HL-60/S4 treated with retinoic acid at 250 ng/mL for 4 days and 3 days (cell line): ENCODE results near the gene ANO4.

Source experiments
- in situ Hi-C: fragments of 300-500 bp; cut with MboI; formaldehyde crosslinking; loops from 2 replicates; pipeline ENCODE4 v1.7.0; 2022; ENCODE audit warnings: low sequenced_read_pairs

Gene ANO4

DNA sequence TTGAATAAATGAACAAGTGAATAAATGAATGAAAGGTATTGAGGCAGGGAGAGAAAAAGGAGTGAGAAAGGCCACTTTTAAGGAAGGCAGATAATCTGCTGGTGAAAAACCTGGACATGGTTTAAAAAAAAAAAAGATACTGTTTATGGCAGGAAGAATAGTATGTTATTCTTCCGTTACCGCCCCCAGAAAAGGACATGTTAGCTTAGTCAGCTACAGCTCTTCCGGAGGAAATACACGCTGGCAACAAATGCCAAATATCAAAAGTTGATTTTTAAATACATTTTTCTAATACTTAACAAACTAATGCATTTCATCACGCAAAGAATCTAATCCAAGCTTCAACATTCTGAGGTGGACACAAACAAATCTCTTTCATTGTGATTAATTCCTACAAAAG is 372.3 kb downstream of the ANO4 start:
- in situ Hi-C loops: no loop called here

DNA sequence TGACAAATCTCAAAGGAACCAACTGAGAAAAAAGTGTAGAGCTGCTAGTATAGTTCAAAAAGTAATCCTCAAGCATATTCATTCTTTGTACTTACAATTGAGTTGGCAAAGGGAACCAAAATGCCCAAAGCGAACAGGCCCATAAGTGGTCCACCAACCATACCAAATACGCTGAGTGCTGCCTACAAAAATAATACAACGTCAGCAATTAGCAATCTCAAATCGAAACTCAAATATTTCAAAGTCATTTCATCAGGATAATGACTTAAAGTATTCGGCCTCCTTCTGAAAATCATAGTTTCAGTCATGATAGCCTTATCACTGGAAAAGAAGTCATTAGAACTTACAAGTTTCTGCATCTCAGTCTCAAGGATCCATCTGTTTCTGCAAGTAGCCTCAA is 373.4 kb downstream of the ANO4 start:
- in situ Hi-C loops: no loop called here

DNA sequence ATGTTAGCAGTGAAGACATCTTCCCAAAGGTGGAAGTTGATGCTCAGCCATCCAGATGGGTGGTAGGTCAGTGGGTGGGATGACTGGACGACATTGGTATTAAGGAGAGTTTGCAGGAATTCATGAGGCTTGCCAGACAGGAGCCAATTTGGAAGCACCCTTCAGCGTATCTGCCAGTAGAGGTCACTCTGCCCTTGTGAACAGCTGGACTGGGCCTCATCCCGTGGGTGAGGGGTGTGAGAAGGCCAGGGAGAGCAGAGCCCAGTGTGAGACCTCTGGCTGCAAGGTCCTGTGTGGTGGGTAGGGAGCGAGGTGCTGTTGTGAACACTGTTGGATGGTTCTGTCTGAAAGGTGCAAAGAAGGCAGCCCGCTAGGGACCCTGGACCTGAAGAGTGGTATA is 377.7 kb downstream of the ANO4 start:
- in situ Hi-C loops: no loop called here

DNA sequence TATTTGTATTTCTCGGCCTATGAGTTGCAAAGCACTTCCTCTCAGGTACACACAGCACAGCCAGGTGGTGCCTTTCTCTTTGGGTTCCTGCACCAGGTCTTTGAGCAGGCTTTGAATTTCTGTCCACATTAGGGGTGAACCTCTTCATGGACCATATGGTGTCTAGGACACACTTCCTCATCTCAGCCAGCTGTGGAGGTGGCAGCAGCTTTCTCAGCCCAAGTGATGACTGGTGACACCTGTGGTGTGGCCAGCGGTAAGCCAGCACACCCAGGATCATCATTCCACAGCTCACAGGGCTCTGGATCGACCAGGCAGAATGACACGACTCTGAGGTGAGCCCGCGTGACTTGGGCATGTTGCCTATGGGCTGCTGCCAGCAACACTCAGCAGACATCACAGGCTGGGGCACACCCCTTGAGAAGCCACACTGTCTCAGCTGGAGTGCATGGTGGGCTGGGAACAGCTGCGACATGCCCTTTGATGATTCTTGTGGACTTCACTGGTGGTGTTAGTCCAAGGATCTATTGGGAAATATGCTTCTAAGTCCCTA is 378.7 kb downstream of the ANO4 start:
- in situ Hi-C loops: no loop called here

DNA sequence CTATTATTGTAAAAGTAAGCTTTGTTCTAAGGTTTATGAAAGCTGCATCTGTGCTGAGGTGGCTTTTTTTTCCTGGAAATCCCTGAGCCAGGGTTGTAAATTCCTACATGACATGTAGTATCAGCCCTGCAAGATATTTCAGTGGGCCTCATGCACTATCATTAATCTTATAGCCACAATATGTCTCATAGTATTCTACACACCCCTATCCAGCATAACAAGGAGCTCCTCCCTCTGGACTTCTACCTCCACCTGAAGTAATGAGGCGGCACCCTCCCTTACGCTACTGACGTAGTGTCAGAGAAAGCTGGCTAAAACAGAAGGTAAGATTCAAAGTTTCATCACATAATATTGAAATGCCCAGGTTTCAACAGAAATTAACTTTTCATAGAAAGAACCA is 380.0 kb downstream of the ANO4 start:
- in situ Hi-C loops: no loop called here
